Activated CD4-positive, alpha-beta T cell treated with anti-CD3 and anti-CD28 coated beads, Interleukin-2, amount 50 U/mL, for 1 hour (primary cell): Measurements from ENCODE around the gene GBX2.

ENCODE experiments used
- DNase-seq: peaks from one replicate; pipeline ENCODE4 v3.0.0-alpha.2; 2020

GBX2 gene

DNA sequence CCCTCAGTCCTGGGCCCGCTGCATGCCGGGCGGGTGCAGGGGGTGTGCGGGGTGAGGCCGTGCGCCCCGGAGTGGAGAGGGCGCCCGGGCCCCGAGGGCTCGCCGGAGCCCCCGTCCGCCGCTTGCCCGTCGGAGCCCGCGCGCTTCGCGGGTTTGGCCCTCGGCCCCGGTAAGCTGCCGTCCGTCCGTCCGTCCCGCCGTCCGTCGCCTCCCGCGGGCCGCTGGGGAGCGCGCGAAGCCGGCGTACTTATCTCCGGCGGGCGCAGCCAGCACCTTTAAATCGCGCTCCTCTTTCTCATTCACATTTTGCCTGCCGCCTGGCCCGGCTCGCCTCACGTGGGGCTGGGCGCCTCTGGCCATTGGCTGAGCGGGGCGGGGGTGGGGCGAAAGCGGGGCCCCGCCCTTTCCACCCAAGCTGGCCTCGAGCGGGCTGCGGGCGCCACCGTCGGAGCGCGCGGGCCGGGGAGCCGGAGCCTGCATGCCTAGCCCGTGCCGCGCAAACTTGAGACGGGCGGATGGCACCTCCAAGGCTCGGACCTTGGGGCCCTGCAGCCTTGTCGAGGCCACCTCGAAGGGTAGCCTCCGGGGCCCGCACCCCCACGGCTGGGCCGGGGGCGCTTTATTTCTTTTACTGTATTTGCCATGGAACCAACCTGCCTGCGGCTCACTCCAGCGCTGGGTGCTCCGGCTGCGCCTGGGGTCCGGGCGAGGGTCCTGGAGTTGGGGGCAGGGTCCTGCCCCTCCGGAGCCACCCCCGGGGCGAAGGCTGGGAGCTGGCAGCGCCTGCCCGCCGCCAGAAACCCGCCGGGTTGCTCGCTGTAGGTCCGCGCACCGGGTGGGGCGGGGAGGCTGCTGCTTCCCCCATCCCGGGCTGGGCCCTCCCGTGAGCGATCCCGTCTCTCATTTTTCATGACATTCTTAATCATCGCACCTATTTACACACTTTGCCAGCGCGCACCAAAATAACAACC lies at the start of gene GBX2:
Gene GBX2, minus strand, starts transcription at position 277 of the 971 bp plus-strand sequence. CDS start 415 bp downstream, outside the sequence.
- DNase-seq: no peak

GRCh38 chr2:236217926-236218325 lies 49.7 kb upstream of the GBX2 start:
- no peak for DNase-seq

DNA sequence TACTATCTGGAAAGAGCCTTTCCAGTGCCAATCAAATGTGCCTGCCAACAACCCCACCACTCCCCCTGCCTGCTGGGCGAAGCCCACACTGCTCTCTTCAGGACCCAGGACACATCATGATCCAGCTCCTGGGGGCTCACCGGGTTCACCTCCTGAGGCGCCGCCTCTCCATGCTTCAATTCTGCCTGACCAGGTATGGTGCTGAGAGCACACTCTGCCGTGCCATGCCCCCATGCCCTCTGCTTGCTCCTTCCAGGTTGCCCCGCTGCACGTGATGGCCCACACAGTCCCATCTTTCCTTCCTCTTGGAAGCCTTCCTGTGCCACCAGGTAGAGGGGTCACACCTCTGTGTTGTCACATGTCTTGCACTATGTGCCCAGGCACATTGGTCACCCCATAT lies 48.5 kb upstream of the GBX2 start:
- DNase-seq: no peak

DNA sequence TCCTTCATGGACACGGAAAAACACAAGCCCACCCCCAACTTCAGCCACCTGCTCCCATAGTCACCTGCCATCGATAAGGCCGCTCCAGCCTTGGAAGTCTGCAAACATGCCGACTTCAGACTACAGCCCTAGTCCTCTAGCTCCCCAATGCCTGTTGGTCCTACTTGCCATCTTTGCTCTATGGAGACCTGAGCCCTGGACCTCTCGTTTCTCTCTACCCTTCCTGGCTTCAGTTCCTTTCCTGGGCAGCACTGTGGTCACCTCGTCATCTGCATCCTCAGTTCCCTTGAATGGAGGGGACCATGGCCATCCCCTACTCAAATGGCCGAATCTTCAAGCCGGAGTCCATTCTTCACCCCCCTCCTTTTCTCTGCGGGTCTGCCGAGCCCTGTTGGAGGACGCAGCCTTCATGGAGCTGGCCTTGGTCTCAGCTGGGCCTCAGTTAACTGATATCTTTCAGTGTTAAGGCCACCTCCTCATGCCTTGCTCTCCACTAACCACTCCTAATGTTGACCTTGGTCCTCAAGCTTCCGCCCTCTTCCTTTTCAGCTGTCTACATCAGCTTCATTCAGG lies 47.7 kb upstream of the GBX2 start:
- DNase-seq: no peak

- no peak for DNase-seq
Measured at GRCh38 chr2:236215196-236215595, 47.0 kb upstream of the GBX2 start.

GRCh38 chr2:236214376-236214995 lies 46.3 kb upstream of the GBX2 start:
- DNase-seq: no peak

GRCh38 chr2:236211296-236211695 lies 43.1 kb upstream of the GBX2 start:
- no peak for DNase-seq

GRCh38 chr2:236210536-236210935 lies 42.4 kb upstream of the GBX2 start:
- DNase-seq: no peak

DNA sequence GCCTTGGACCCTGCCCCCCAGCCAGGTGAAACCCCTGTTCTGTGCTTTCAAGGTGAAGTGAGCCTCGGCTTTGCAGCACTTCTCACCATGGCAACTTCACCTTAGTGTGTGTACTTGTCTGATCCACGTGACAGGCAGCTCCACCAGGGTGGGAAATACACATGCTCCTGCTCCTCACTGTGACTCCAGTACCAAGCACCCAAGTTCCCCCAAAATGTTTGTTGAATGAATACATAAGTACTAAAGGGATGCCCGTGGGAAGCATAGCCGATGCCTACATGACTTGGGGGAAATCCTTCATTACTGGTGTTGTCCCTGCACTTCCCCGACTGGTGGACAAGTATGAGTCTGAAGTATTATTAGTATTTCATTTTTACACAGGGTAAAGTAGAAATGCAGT lies 41.8 kb upstream of the GBX2 start:
- DNase-seq: no peak

- DNase-seq: no peak
Measured at GRCh38 chr2:236209535-236209934, 41.3 kb upstream of the GBX2 start.

GRCh38 chr2:236208019-236208926 lies 40.1 kb upstream of the GBX2 start:
- DNase-seq: no peak

DNA sequence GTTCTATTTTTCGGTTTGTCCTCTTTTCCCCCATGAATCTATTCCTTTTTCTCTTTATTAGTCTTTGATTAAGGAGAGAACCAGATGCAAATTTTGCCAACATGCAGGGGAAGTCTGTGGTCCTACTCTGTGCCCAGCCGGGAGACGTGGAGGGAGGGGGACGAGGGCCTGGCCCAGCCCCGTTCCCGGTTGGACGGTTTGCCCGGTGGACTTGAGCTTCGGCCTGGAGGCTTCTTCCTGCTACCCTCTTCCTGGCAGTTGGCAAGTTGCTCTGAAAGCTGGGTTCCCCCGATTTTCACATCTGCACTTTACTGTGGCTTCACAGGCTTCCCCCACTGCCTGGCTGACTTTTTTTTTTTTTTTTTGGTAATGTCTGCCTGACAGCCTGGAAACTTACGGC lies 39.3 kb upstream of the GBX2 start:
- DNase-seq: no peak

GRCh38 chr2:236205867-236206645 lies 37.9 kb upstream of the GBX2 start:
- DNase-seq: no peak

DNA sequence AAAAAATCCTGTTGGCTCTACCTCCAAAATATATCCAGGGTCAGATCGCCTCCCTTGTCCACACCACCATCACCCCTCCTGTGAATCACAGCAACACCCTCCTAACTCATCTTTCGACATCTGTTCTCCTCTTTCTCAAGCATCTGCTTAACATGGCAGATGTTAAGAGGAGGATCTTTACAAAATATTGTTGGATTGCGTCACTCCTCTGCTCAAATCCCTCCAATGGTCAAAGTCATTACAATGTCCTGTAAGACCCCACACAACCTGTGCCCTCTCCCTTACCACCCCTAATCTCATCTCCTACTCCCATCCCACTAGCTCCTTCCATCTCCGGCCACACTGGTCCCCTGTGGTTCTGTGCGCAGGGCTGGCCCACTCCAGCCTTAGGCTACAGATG lies 36.8 kb upstream of the GBX2 start:
- no peak for DNase-seq

GRCh38 chr2:236200378-236200777 lies 32.2 kb upstream of the GBX2 start:
- no peak for DNase-seq

GRCh38 chr2:236196366-236196765 lies 28.2 kb upstream of the GBX2 start:
- DNase-seq: no peak

DNA sequence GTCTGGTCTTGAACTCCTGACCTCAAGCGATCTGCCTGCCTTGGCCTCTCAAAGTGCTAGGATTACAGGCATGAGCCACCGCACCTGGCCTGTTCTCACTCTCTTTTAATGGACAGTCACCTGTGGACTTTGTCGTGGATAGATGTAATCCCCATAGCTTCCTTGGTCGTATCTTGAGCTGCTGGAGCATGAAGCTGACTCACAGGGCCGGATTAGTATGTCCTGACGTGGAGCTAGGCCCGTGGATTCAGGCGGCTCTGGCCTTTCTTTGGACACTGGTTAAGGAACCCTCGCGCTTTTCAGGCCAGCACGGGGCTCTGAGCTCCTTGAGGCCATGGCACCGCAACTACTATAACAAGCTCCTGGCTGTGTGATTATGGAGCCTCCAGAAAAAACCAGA lies 27.5 kb upstream of the GBX2 start:
- no peak for DNase-seq

GRCh38 chr2:236194786-236195185 lies 26.6 kb upstream of the GBX2 start:
- DNase-seq: no peak

DNA sequence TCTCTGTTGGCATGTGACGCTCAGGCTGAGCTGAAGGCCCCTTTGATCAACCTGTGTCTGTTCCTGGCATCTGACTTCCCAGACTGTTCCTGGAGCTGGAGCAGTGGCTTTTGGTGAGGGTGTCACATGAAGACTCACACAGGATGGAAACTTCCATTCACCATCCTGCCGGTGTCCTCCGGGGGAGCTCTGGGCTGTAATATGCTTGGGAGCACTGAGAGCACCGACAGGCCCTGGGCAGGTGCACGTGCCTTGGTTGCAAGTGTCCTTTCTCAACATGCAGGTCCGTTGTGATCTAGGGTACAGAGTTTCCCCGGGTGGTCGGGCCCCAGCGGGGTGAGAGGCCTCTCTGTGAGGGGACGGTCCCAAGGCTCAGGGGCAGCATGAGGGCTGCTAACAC lies 24.8 kb upstream of the GBX2 start:
- DNase-seq: no peak

DNA sequence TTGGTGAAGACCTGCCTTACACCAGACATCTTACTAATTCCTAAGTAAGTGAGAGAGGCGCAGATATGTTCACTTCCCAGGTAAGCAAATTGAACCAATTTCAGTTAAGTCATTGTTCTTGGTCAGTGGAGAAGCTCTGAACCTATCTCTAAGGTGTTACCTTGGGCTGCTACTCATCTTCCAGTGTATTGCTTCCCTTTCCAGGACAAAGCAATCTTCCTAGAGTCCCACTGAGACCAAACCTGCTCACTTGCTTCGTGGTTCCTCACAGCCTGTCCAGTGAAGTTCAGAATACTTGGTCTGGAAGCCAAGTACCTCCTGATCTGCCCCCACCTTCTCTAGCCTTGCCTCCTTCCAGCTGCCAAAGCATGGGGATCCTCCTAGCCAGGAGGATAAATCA lies 22.5 kb upstream of the GBX2 start:
- DNase-seq: no peak

DNA sequence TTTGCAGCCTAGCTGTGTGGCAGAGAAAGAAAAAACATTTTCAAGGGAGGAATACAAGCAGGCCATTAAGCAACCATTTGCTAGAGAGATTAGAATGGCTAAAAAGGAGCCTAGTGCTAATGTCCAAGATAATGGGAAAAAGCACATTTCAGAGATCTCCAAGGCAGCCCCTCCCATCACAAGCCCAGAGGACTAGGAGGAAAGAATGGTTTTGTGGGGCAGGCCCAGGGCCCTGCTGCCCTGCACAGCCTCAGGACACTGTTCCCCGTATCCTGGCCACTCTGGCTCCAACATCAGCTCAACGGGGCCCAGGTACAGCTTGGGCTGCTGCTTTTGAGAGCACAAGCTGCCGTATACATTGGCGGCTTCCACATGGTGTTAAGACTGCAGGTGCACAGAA lies 16.5 kb upstream of the GBX2 start:
- no peak for DNase-seq

GRCh38 chr2:236180831-236181453 lies 12.8 kb upstream of the GBX2 start:
- peak; percentile 16 for DNase-seq
